ENCODE results near the gene ANKRD65. TPM values are rescaled to one million over a fixed set of nuclear protein-coding genes. Genes with fewer than 3 reads are reported as not detected.
"Not testable (repeated sequence)": the region's sequence is repeated elsewhere in the genome, so short reads cannot be mapped to it uniquely, and the experiment has no call there.

ANKRD65 gene
- total and polyA plus RNA-seq, 2 experiments from 2014 or later: 2.1 to 5.5 TPM

DNA sequence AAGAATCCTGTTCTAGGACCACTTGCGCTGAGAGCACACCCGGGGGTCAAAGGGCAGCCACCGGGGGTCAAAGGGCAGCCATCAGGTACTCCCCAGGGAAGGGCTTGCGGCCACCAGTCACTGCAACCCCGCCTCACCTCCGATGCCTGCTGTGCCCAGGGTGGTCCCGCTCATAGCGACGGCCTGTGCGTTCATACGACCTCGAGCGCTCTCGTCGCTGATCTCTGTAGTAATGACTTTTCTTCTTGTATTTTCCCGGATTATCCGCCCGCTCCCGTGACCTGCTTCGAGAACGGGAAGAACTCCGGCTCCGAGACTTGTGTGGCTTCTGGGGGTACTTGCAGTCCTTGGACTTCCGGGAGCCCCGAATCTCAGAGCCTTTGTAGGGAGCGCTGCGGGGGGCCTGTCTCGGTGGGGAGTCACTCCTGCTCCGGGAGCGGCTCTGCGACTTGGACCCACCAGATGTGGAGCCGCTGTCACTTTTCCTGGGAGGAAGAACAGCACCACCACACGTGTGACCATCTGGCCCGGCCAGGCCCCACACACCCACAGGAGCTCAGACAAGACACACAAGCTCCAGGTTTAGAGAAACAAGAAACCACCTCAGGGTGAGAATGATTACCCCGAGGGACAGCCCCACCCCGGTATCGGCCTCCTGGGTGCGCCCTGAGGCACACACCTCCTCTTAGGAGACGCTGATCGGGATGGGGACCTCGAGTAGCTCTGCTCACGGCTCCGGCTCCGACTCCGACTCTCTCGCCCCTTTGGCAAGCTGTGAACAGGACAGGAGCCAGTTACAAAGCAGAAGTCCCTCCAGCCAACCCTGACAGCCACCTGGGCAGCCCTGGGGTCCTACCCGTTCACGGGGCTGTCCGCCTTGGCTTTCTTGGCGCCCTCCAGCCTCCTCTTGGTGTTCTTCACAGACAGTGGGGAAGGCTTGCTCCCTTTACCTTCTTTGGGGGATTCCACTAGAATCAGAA is 33.7 kb downstream of the ANKRD65 start:
- Histone ChIP-seq H3K4me2 (no peak overlapping the region), H3K9me2 (replicated peaks; ENCODE audit: insufficient read depth) (no peaks in the 10 kb centered on the region), H3K4me1 (ENCODE audit: insufficient read depth) (no peaks in the 10 kb centered on the region), H3K27ac (no peak overlapping the region), H3K79me2 (peaks cover 13% of the 10 kb centered on the region), H3K9me3 (ENCODE audit: low read depth) (no peaks in the 10 kb centered on the region), H3K36me3 (replicated peaks; ENCODE audit: insufficient read depth, low read depth) (no peaks in the 10 kb centered on the region), H3K4me3 (no peak overlapping the region), H3K27me3 (no peaks in the 10 kb centered on the region), H2AFZ (no peak overlapping the region), H4K20me1 (ENCODE audit: insufficient read depth, poor library complexity, severe bottlenecking) (peaks cover 3% of the 10 kb centered on the region)
- TF ChIP-seq, protein P1, sequence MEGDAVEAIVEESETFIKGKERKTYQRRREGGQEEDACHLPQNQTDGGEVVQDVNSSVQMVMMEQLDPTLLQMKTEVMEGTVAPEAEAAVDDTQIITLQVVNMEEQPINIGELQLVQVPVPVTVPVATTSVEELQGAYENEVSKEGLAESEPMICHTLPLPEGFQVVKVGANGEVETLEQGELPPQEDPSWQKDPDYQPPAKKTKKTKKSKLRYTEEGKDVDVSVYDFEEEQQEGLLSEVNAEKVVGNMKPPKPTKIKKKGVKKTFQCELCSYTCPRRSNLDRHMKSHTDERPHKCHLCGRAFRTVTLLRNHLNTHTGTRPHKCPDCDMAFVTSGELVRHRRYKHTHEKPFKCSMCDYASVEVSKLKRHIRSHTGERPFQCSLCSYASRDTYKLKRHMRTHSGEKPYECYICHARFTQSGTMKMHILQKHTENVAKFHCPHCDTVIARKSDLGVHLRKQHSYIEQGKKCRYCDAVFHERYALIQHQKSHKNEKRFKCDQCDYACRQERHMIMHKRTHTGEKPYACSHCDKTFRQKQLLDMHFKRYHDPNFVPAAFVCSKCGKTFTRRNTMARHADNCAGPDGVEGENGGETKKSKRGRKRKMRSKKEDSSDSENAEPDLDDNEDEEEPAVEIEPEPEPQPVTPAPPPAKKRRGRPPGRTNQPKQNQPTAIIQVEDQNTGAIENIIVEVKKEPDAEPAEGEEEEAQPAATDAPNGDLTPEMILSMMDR (IDR thresholded peaks at IDR 0.05; ENCODE audit: poor library complexity): no peak
- TF ChIP-seq EZH2phosphoT487 (IDR thresholded peaks at IDR 0.05; ENCODE audit: low read depth, severe bottlenecking, unreplicated experiment): no peak
- no peak for TF ChIP-seq EZH2 (IDR thresholded peaks at IDR 0.05; ENCODE audit: borderline replicate concordance)
- 95% methylated on average over 50 of the region's 50 CpGs for WGBS (ENCODE audit: low lambda C conversion rate, missing lambda C conversion rate)
- DNase-seq (ENCODE audit: low spot score): no peak

DNA sequence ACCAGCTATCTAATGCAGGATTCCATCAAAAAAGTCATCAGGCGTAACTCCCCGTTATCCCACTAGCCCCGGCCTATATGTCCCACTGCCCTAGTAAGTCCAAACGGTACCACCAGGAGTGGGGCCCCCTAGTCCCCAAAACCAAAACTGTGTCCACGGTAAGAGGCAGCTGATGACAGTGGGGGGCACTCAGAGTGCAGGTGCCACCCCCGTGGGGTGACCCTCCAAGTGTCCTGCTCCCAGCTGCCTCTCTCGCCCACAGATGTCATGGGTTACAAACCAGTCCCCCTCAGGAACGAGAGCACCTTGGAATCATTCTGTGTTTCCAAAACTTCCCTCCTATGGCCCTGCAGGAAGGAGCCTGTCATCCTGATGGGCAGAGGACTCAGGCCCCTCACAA is 35.1 kb downstream of the ANKRD65 start:
- no peak for DNase-seq (ENCODE audit: low spot score)
- Histone ChIP-seq H3K27ac (no peak overlapping the region), H2AFZ (no peak overlapping the region), H3K4me1 (ENCODE audit: insufficient read depth) (no peaks in the 10 kb centered on the region), H3K36me3 (replicated peaks; ENCODE audit: insufficient read depth, low read depth) (no peaks in the 10 kb centered on the region), H3K27me3 (no peaks in the 10 kb centered on the region), H3K9me3 (ENCODE audit: low read depth) (no peaks in the 10 kb centered on the region), H3K9me2 (replicated peaks; ENCODE audit: insufficient read depth) (no peaks in the 10 kb centered on the region), H4K20me1 (ENCODE audit: insufficient read depth, poor library complexity, severe bottlenecking) (no peaks in the 10 kb centered on the region), H3K4me3 (no peak overlapping the region), H3K79me2 (peaks cover 5% of the 10 kb centered on the region), H3K4me2 (no peak overlapping the region)
- TF ChIP-seq EZH2phosphoT487 (IDR thresholded peaks at IDR 0.05; ENCODE audit: low read depth, severe bottlenecking, unreplicated experiment) (no peak), EZH2 (IDR thresholded peaks at IDR 0.05; ENCODE audit: borderline replicate concordance) (no peak)
- TF ChIP-seq, protein P1 (IDR thresholded peaks at IDR 0.05; ENCODE audit: poor library complexity): no peak
- 97% methylated on average over 8 of the region's 8 CpGs for WGBS (ENCODE audit: low lambda C conversion rate, missing lambda C conversion rate)

DNA sequence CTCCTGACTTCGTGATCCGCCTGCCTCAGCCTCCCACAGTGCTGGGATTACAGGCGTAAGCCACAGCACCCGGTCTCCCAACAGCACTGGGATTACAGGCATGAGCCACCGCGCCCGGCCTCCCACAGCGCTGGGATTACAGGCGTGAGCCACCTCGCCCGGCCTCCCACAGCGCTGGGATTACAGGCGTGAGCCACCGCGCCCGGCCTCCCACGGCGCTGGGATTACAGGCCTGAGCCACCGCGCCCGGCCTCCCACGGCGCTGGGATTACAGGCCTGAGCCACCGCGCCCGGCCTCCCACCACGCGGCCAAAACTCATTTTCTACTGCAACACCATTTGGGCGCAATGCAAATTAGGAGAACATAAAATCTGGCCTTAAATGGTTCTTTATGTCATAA is 35.7 kb downstream of the ANKRD65 start:
- not testable (repeated sequence) for H3K4me2 ChIP-seq; H3K27ac ChIP-seq; H3K9me3 ChIP-seq (ENCODE audit: low read depth); H3K9me2 ChIP-seq (replicated peaks; ENCODE audit: insufficient read depth); H3K79me2 ChIP-seq; H4K20me1 ChIP-seq (ENCODE audit: insufficient read depth, poor library complexity, severe bottlenecking); H2AFZ ChIP-seq; H3K36me3 ChIP-seq (replicated peaks; ENCODE audit: insufficient read depth, low read depth); H3K4me1 ChIP-seq (ENCODE audit: insufficient read depth); DNase-seq (ENCODE audit: low spot score); H3K4me3 ChIP-seq; H3K27me3 ChIP-seq
- WGBS (ENCODE audit: low lambda C conversion rate, missing lambda C conversion rate): 94% methylated on average over 20 of the region's 29 CpGs

DNA sequence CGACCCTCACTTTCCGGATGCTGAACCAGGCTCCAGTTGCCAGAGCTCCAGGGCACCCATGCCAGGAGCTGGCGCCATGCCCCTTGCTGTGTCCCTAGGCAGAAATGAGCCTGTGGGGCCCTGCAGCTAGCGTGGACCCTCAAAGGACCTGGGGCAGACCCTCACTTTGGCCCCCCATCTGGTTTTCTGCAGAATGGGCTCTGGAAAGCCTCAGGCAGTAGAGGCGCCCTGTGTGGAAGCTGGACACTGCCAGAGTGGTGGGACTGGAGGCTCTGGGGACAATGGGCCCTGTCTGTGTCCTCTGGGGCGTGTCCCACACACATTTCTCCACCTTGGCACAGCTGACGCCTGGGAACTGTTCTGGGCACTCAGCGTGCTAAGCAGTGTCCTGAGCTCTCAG is 39.8 kb downstream of the ANKRD65 start:
- Histone ChIP-seq H3K79me2 (no peaks in the 10 kb centered on the region), H3K9me2 (replicated peaks; ENCODE audit: insufficient read depth) (no peaks in the 10 kb centered on the region), H3K4me1 (ENCODE audit: insufficient read depth) (no peaks in the 10 kb centered on the region), H2AFZ (no peak overlapping the region), H3K27me3 (no peaks in the 10 kb centered on the region), H3K27ac (no peak overlapping the region), H3K4me2 (no peak overlapping the region), H3K4me3 (no peak overlapping the region), H3K36me3 (replicated peaks; ENCODE audit: insufficient read depth, low read depth) (no peaks in the 10 kb centered on the region), H4K20me1 (ENCODE audit: insufficient read depth, poor library complexity, severe bottlenecking) (no peaks in the 10 kb centered on the region), H3K9me3 (ENCODE audit: low read depth) (no peaks in the 10 kb centered on the region)
- TF ChIP-seq EZH2phosphoT487 (IDR thresholded peaks at IDR 0.05; ENCODE audit: low read depth, severe bottlenecking, unreplicated experiment) (no peak), EZH2 (IDR thresholded peaks at IDR 0.05; ENCODE audit: borderline replicate concordance) (no peak)
- TF ChIP-seq, protein P1 (IDR thresholded peaks at IDR 0.05; ENCODE audit: poor library complexity): no peak
- 85% methylated on average over 8 of the region's 8 CpGs for WGBS (ENCODE audit: low lambda C conversion rate, missing lambda C conversion rate)
- DNase-seq (ENCODE audit: low spot score): no peak

Data from hepatocyte (in vitro differentiated cells).